Endothelial cell of umbilical vein (primary cell): ENCODE results near the gene PEAR1. TPM values are rescaled to one million over a fixed set of nuclear protein-coding genes. Genes with fewer than 3 reads are reported as not detected.

Experiments
- BruUV-seq: library from RNA; stranded (reverse); fragments of 400-500 nt; replicated peaks from 2 replicates; lab custom pipeline; 2021; lab: Mats Ljungman, UMichigan
- CTCF ChIA-PET: fragments of 300-600, 350-600 bp; sonication (Branson Sonifier 250); formaldehyde crosslinking; loops from one replicate; lab custom pipeline; 2021; ENCODE audit warnings: antibody characterized with exemption, inconsistent platforms; lab: Charles Lee
- POLR2A ChIA-PET: fragments of 300-600, 350-600 bp; sonication (Branson Sonifier 250); formaldehyde crosslinking; loops from one replicate; lab custom pipeline; 2021; ENCODE audit warnings: antibody characterized with exemption, inconsistent platforms; lab: Charles Lee
- DNase-seq: peaks from one replicate; pipeline ENCODE4 v3.0.0-alpha.2; 2011; ENCODE audit warnings: low read depth, low spot score
- FAIRE-seq: peaks from 2 replicates; lab custom pipeline; 2011; peaks lifted over from hg19 to GRCh38; lab: Jason Lieb, UNC
- H2AFZ ChIP-seq: 2 replicates; pipeline ENCODE4 v1.6.0; 2012; ENCODE audit warnings: low read depth, low read length, control low read depth, inconsistent platforms
- H3K27ac ChIP-seq: 2 replicates; pipeline ENCODE4 v1.5.1; 2011; ENCODE audit warnings: low read depth, mild to moderate bottlenecking, control low read depth, low read length, moderate library complexity; ENCODE audit not compliant: insufficient read depth
- H3K27me3 ChIP-seq, 2 experiments: 2 replicates each; pipeline versions ENCODE4 v1.6.0 to v1.6.1; 2011; ENCODE audit warnings: low read length in 2 of 2, mixed read lengths in 1 of 2; ENCODE audit not compliant: control insufficient read depth in 2 of 2, insufficient read depth in 2 of 2
- H3K36me3 ChIP-seq, 2 experiments: 2 replicates in 1 of 2; 3 replicates in 1 of 2; pipeline ENCODE4 v1.5.1; 2011; ENCODE audit warnings: low read length in 2 of 2, mild to moderate bottlenecking in 1 of 2, moderate library complexity in 1 of 2; ENCODE audit not compliant: control insufficient read depth in 2 of 2, insufficient read depth in 2 of 2; ENCODE audit errors: extremely low read depth in 1 of 2
- H3K4me1 ChIP-seq: 3 replicates; pipeline ENCODE4 v1.5.1; 2011; ENCODE audit warnings: mild to moderate bottlenecking, low read length; ENCODE audit not compliant: control insufficient read depth, insufficient read depth; ENCODE audit errors: extremely low read depth
- H3K4me2 ChIP-seq: 2 replicates; pipeline ENCODE4 v1.6.1; 2011; ENCODE audit warnings: low read length, control low read depth, mixed read lengths; ENCODE audit not compliant: insufficient read depth
- H3K4me3 ChIP-seq, 3 experiments: fragments of 200-600 bp in 1 of 3; sonication (generic), shearing (Covaris generic) in 1 of 3; replicated peaks in 1 of 3; 2 replicates each; pipeline ENCODE4 v1.5.1; 2011 to 2016; ENCODE audit warnings: control low read depth in 3 of 3, low read length in 3 of 3, mild to moderate bottlenecking in 2 of 3, inconsistent platforms in 1 of 3, low read depth in 1 of 3, moderate library complexity in 1 of 3; ENCODE audit not compliant: insufficient read depth in 1 of 3
- H3K79me2 ChIP-seq: 2 replicates; pipeline ENCODE4 v1.6.0; 2012; ENCODE audit warnings: low read length, inconsistent platforms; ENCODE audit not compliant: control insufficient read depth, insufficient read depth
- H3K9ac ChIP-seq: replicated peaks from 2 replicates; pipeline ENCODE3; 2011; ENCODE audit warnings: low read length, control low read depth; ENCODE audit not compliant: insufficient read depth; ENCODE audit errors: extremely low read depth
- H3K9me1 ChIP-seq: replicated peaks from 3 replicates; pipeline ENCODE4 v1.6.0; 2011; ENCODE audit warnings: mild to moderate bottlenecking, low read length; ENCODE audit not compliant: control insufficient read depth, insufficient read depth; ENCODE audit errors: extremely low read depth
- H3K9me3 ChIP-seq: replicated peaks from 2 replicates; pipeline ENCODE4 v1.5.1; 2012; ENCODE audit warnings: low read length, inconsistent platforms; ENCODE audit not compliant: control insufficient read depth, insufficient read depth
- H4K20me1 ChIP-seq: replicated peaks from 2 replicates; pipeline ENCODE3; 2011; ENCODE audit warnings: mild to moderate bottlenecking, low read length; ENCODE audit not compliant: control insufficient read depth, insufficient read depth; ENCODE audit errors: extremely low read depth
- EZH2 ChIP-seq: IDR thresholded peaks from 2 replicates; pipeline ENCODE4 v1.6.1; 2012; ENCODE audit warnings: borderline replicate concordance, low read depth, mild to moderate bottlenecking, moderate library complexity, low read length, inconsistent platforms; ENCODE audit not compliant: severe bottlenecking
- FOS ChIP-seq: IDR thresholded peaks from 2 replicates; pipeline ENCODE4 v1.6.1; 2011; ENCODE audit warnings: mild to moderate bottlenecking, low read length, moderate library complexity, borderline replicate concordance; ENCODE audit not compliant: insufficient read depth
- GATA2 ChIP-seq: IDR thresholded peaks from 2 replicates; pipeline ENCODE4 v1.7.0; 2011; ENCODE audit warnings: low read depth, mild to moderate bottlenecking, moderate library complexity, mixed read lengths, low read length; ENCODE audit not compliant: insufficient read length, insufficient read depth
- JUN ChIP-seq: IDR thresholded peaks from 2 replicates; pipeline ENCODE4 v1.6.1; 2011; ENCODE audit warnings: borderline replicate concordance, low read depth; ENCODE audit not compliant: insufficient read length, insufficient read depth
- MYC ChIP-seq: IDR thresholded peaks from one replicate; pipeline ENCODE4 v1.6.1; 2011; ENCODE audit warnings: mild to moderate bottlenecking, low read depth, low read length
- POLR2A ChIP-seq: IDR thresholded peaks from 2 replicates; pipeline ENCODE4 v1.6.1; 2012; ENCODE audit warnings: low read depth, mild to moderate bottlenecking, control low read depth, low read length
- POLR2AphosphoS5 ChIP-seq: IDR thresholded peaks from 2 replicates; pipeline ENCODE4 v1.6.1; 2012; ENCODE audit warnings: low read depth, mild to moderate bottlenecking, control low read depth, low read length, moderate library complexity; ENCODE audit not compliant: insufficient read depth
- dilution Hi-C: fragments of 300-500 bp; cut with MboI; formaldehyde crosslinking; loops from one replicate; pipeline ENCODE4 v1.15.0; 2019; ENCODE audit warnings: low sequenced_read_pairs; ENCODE audit not compliant: extremely low pct_ligation_motif_present
- intact Hi-C: fragments of 100-400 bp; cut with micrococcal nuclease; formaldehyde crosslinking; loops from one replicate; pipeline ENCODE4 v1.10.0; 2022
- polyA plus RNA-seq, 4 experiments: library from polyadenylated mRNA; depleted of rRNA in 3 of 4; stranded (reverse) in 3 of 4; unstranded in 1 of 4; fragments of >200 nt; gene quantifications; 2 replicates each; pipeline versions ENCODE4 v1.2.1 to v1.2.3, GENCODE V29; 2011 to 2012; ENCODE audit warnings: missing spikeins in 1 of 4
- total RNA-seq: library from RNA; stranded (reverse); gene quantifications from 2 replicates; pipeline ENCODE4 v1.2.3, GENCODE V29; 2021
- TF ChIP-seq, protein P1 (sequence below): IDR thresholded peaks from 2 replicates; pipeline ENCODE4 v1.6.1; 2011; ENCODE audit not compliant: insufficient read depth, insufficient read length
- TF ChIP-seq, protein P2 (sequence below), 2 donors: IDR thresholded peaks; 1 replicate in 1 of 2; 2 replicates in 1 of 2; pipeline ENCODE4 v1.5.1; 2011; ENCODE audit warnings: low read length in 2 of 2, mild to moderate bottlenecking in 2 of 2, moderate library complexity in 2 of 2, control low read depth in 1 of 2, inconsistent platforms in 1 of 2, low read depth in 1 of 2; ENCODE audit not compliant: insufficient read depth in 1 of 2; ENCODE audit errors: extremely low read depth in 1 of 2

PEAR1 gene
- total and polyA plus RNA-seq, 2 donors (not counting 3 experiments of a cell fraction or from before 2014, with no cell fraction given) = 90.7 to 106 TPM

DNA sequence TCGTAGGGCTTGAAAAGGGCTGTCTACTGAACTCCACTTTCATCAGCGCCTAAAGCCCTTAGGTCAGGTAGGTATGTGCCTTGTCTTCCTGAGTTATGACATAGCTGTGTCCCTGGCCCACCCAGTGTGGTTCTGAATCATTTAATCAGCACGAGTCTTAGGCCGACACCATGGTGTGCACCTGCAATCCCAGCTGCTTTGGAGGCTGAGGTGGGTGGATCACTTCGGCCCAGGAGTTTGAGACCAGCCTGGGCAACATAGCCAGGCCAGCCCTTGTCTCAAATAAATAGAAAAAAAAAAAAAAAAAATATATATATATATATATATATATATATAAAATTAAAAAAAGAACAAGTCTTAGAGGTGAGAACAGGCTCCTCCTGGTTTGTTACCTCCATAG, 42.7 kb downstream of the PEAR1 start:
- intact Hi-C loops (no loop called here), dilution Hi-C loops (no loop called here)
- Histone ChIP-seq H3K36me3 (peaks cover 5 to 29% of the 10 kb centered on the region in 2 experiments), H3K9me1 (no peaks in the 10 kb centered on the region), H3K4me2 (no peak overlapping the region), H3K79me2 (no peaks in the 10 kb centered on the region), H3K27ac (no peak overlapping the region), H3K4me1 (no peaks in the 10 kb centered on the region), H2AFZ (no peak overlapping the region), H3K4me3 (no peak overlapping the region), H3K9me3 (no peaks in the 10 kb centered on the region), H4K20me1 (no peaks in the 10 kb centered on the region), H3K27me3 (no peaks in the 10 kb centered on the region), H3K9ac (no peak overlapping the region)
- DNase-seq (no peak), FAIRE-seq (no peak)
- ChIA-PET CTCF (interaction anchor here (0.5 to 0.9 kb wide), 2 partner anchors 154 to 1883 kb away, joined by 3 read pairs; no protein-coding TSS in a partner anchor), POLR2A (no interaction called here)
- TF ChIP-seq, protein P1, sequence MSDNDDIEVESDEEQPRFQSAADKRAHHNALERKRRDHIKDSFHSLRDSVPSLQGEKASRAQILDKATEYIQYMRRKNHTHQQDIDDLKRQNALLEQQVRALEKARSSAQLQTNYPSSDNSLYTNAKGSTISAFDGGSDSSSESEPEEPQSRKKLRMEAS = no peak
- no peak for TF ChIP-seq EZH2
- TF ChIP-seq, protein P2, sequence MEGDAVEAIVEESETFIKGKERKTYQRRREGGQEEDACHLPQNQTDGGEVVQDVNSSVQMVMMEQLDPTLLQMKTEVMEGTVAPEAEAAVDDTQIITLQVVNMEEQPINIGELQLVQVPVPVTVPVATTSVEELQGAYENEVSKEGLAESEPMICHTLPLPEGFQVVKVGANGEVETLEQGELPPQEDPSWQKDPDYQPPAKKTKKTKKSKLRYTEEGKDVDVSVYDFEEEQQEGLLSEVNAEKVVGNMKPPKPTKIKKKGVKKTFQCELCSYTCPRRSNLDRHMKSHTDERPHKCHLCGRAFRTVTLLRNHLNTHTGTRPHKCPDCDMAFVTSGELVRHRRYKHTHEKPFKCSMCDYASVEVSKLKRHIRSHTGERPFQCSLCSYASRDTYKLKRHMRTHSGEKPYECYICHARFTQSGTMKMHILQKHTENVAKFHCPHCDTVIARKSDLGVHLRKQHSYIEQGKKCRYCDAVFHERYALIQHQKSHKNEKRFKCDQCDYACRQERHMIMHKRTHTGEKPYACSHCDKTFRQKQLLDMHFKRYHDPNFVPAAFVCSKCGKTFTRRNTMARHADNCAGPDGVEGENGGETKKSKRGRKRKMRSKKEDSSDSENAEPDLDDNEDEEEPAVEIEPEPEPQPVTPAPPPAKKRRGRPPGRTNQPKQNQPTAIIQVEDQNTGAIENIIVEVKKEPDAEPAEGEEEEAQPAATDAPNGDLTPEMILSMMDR (IDR thresholded peaks at IDR 0.05; ENCODE audit: extremely low read depth in 1 of 2, insufficient read depth in 1 of 2, low read depth in 1 of 2, low read length in 2 of 2) = no peak
- TF ChIP-seq JUN = no peak
- no peak for TF ChIP-seq POLR2A
- TF ChIP-seq POLR2AphosphoS5 = no peak
- TF ChIP-seq GATA2 = no peak
- no peak for TF ChIP-seq FOS
- no peak for TF ChIP-seq MYC
- BruUV-seq = no TSS peak
